GM23338 (cell line): ENCODE measurements around the gene AP3B2. TPM values are rescaled to one million over a fixed set of nuclear protein-coding genes. Genes with fewer than 3 reads are reported as not detected.
"Not testable (repeated sequence)": the region's sequence is repeated elsewhere in the genome, so short reads cannot be mapped to it uniquely, and the experiment has no call there.

Experiments used
- ATAC-seq: fragments of 200-7000 bp; cut with Tn5 transposase; 3 replicates; pipeline ENCODE4 v1.9.1; 2020
- DNase-seq: peaks from one replicate; pipeline ENCODE4 v3.0.0-alpha.2; 2015; ENCODE audit warnings: low spot score
- H2AFZ ChIP-seq: fragments of 200-600 bp; sonication (generic); 2 replicates; pipeline ENCODE4 v1.8.0; 2016; ENCODE audit warnings: antibody characterized with exemption, mild to moderate bottlenecking, moderate library complexity
- H3F3A ChIP-seq: fragments of 200-600 bp; sonication (generic); replicated peaks from 2 replicates; pipeline ENCODE4 v1.8.0; 2017; ENCODE audit warnings: antibody characterized with exemption, mixed run types, low read depth
- H3K27ac ChIP-seq: fragments of 200-600 bp; sonication (generic); 2 replicates; pipeline ENCODE4 v1.6.1; 2016; ENCODE audit warnings: low read depth
- H3K27me3 ChIP-seq: fragments of 200-600 bp; sonication (generic); 2 replicates; pipeline ENCODE4 v1.8.0; 2016; ENCODE audit warnings: mild to moderate bottlenecking, mixed run types, moderate library complexity; ENCODE audit not compliant: insufficient read depth
- H3K36me3 ChIP-seq: fragments of 200-600 bp; sonication (generic); 2 replicates; pipeline ENCODE4 v1.8.0; 2016; ENCODE audit warnings: mild to moderate bottlenecking; ENCODE audit not compliant: insufficient read depth
- H3K4me1 ChIP-seq: fragments of 200-600 bp; sonication (generic); 2 replicates; pipeline ENCODE4 v1.8.0; 2016; ENCODE audit warnings: mild to moderate bottlenecking, moderate library complexity; ENCODE audit not compliant: insufficient read depth
- H3K4me2 ChIP-seq: fragments of 200-600 bp; sonication (generic); 2 replicates; pipeline ENCODE4 v1.7.1; 2017; ENCODE audit warnings: mixed run types
- H3K4me3 ChIP-seq: fragments of 200-600 bp; sonication (generic); 2 replicates; pipeline ENCODE4 v1.6.1; 2016; ENCODE audit warnings: mixed run types
- H3K79me2 ChIP-seq: fragments of 200-600 bp; sonication (generic); replicated peaks from 2 replicates; pipeline ENCODE4 v1.8.0; 2017; ENCODE audit warnings: mild to moderate bottlenecking; ENCODE audit not compliant: insufficient read depth
- H3K9me2 ChIP-seq: fragments of 200-600 bp; sonication (generic); 2 replicates; pipeline ENCODE4 v1.8.0; 2017; ENCODE audit not compliant: insufficient read depth
- H4K20me1 ChIP-seq: fragments of 200-600 bp; sonication (generic); replicated peaks from 2 replicates; pipeline ENCODE4 v1.8.0; 2017; ENCODE audit warnings: mild to moderate bottlenecking; ENCODE audit not compliant: insufficient read depth
- H3K27ac Mint-ChIP-seq: 2 replicates; pipeline ENCODE4 v1.8.0; 2020; ENCODE audit warnings: inconsistent platforms, mild to moderate bottlenecking, moderate library complexity, mixed read lengths
- H3K27me3 Mint-ChIP-seq: 3 replicates; pipeline ENCODE4 v1.8.0; 2022; ENCODE audit warnings: low read depth, mild to moderate bottlenecking, moderate library complexity, mixed read lengths, inconsistent platforms; ENCODE audit not compliant: insufficient read depth, poor library complexity
- H3K36me3 Mint-ChIP-seq: 3 replicates; pipeline ENCODE4 v1.8.0; 2021; ENCODE audit warnings: low read depth, mild to moderate bottlenecking, inconsistent platforms, moderate library complexity, mixed read lengths
- H3K4me1 Mint-ChIP-seq: 3 replicates; pipeline ENCODE4 v1.8.0; 2020; ENCODE audit warnings: mild to moderate bottlenecking, inconsistent platforms, mixed read lengths
- H3K4me3 Mint-ChIP-seq: 3 replicates; pipeline ENCODE4 v1.8.0; 2021; ENCODE audit warnings: moderate library complexity, mild to moderate bottlenecking, inconsistent platforms, mixed read lengths
- H3K9me3 Mint-ChIP-seq: 3 replicates; pipeline ENCODE4 v1.8.0; 2020; ENCODE audit warnings: moderate library complexity, mild to moderate bottlenecking, inconsistent platforms, mixed read lengths
- CREB1 ChIP-seq: fragments of 250-450 bp; sonication (Bioruptor Pico); IDR thresholded peaks from 2 replicates; pipeline ENCODE4 v1.5.0; 2020; ENCODE audit warnings: low read depth, mild to moderate bottlenecking, moderate library complexity
- CTCF ChIP-seq, 2 experiments: fragments of 200-600 bp in 1 of 2; sonication (generic) in 1 of 2; conservative IDR thresholded peaks; 2 replicates each; pipeline versions ENCODE4 v1.5.1 to v1.6.1; 2016 to 2017; ENCODE audit warnings: antibody characterized with exemption in 2 of 2, low read depth in 2 of 2, mild to moderate bottlenecking in 2 of 2, moderate library complexity in 1 of 2
- ETS1 ChIP-seq: IDR thresholded peaks from 2 replicates; pipeline ENCODE4 v1.6.1; 2016; ENCODE audit warnings: antibody characterized with exemption
- EZH2 ChIP-seq: fragments of 200-600 bp; sonication (generic); IDR thresholded peaks from one replicate; pipeline ENCODE4 v1.8.0; 2017; ENCODE audit warnings: antibody characterized with exemption, mild to moderate bottlenecking, low read depth; ENCODE audit not compliant: unreplicated experiment
- EZH2phosphoT487 ChIP-seq: fragments of 200-600 bp; sonication (generic); IDR thresholded peaks from one replicate; pipeline ENCODE4 v1.8.1; 2018; ENCODE audit warnings: antibody characterized with exemption; ENCODE audit not compliant: unreplicated experiment
- JUNB ChIP-seq: IDR thresholded peaks from one replicate; pipeline ENCODE4 v1.6.1; 2016; ENCODE audit warnings: antibody characterized with exemption; ENCODE audit not compliant: unreplicated experiment
- NANOG ChIP-seq: IDR thresholded peaks from 2 replicates; pipeline ENCODE4 v1.6.1; 2016; ENCODE audit warnings: antibody characterized with exemption, borderline replicate concordance
- POLR2AphosphoS5 ChIP-seq: IDR thresholded peaks from 2 replicates; pipeline ENCODE4 v1.6.1; 2016; ENCODE audit warnings: antibody characterized with exemption, low read depth
- REST ChIP-seq: IDR thresholded peaks from one replicate; pipeline ENCODE4 v1.6.1; 2018; ENCODE audit warnings: antibody characterized with exemption; ENCODE audit not compliant: unreplicated experiment
- STAT1 ChIP-seq: IDR thresholded peaks from one replicate; pipeline ENCODE4 v1.6.1; 2016; ENCODE audit warnings: antibody characterized with exemption; ENCODE audit not compliant: unreplicated experiment
- ZNF114 ChIP-seq: fragments of 250-450 bp; sonication (Bioruptor Pico); IDR thresholded peaks from 2 replicates; pipeline ENCODE4 v1.5.0; 2020; ENCODE audit warnings: mild to moderate bottlenecking, moderate library complexity
- ZNF331 ChIP-seq: fragments of 250-450 bp; sonication (Bioruptor Pico); IDR thresholded peaks from 2 replicates; pipeline ENCODE4 v1.5.0; 2020; ENCODE audit warnings: low read depth, mild to moderate bottlenecking, moderate library complexity
- polyA plus RNA-seq: library from polyadenylated mRNA; unstranded; fragments of >200 nt; fragmentation: Nextera tagmentation; extraction: Ambion mirVana; gene quantifications from 2 replicates; pipeline ENCODE4 v1.2.1, GENCODE V29; 2016
- total RNA-seq: library from RNA; depleted of rRNA; stranded (reverse); fragments of >200 nt; shearing (Covaris generic); gene quantifications from 2 replicates; pipeline ENCODE4 v1.2.3, GENCODE V29; 2014

The AP3B2 gene
- total and polyA plus RNA-seq, 2 experiments from 2014 or later = 9.5 to 19.2 TPM

- not testable (repeated sequence) for H3K36me3 ChIP-seq, H3K79me2 ChIP-seq, H2AFZ ChIP-seq, H3K27ac ChIP-seq, H3K4me2 ChIP-seq, H4K20me1 ChIP-seq, H3K4me3 ChIP-seq, H3K27ac Mint-ChIP-seq, H3K4me1 ChIP-seq, H3K4me3 Mint-ChIP-seq, DNase-seq, H3K9me2 ChIP-seq, H3F3A ChIP-seq, H3K4me1 Mint-ChIP-seq, H3K9me3 Mint-ChIP-seq, H3K36me3 Mint-ChIP-seq, ATAC-seq
- H3K27me3 ChIP-seq = peaks cover 62% of the 10 kb centered on the region
- peaks cover 51% of the 10 kb centered on the region for H3K27me3 Mint-ChIP-seq
These were observed 64.5 kb downstream of the AP3B2 start for GRCh38 chr15:82644967-82645852.

- H3K36me3 Mint-ChIP-seq = no peaks in the 10 kb centered on the region
- H3K4me3 Mint-ChIP-seq = no peak overlapping the region
- H3K9me3 Mint-ChIP-seq = peaks cover 3% of the 10 kb centered on the region; the same call in 2 of the 3 replicates
- Histone ChIP-seq H3K9me2 (no peaks in the 10 kb centered on the region), H3K27ac (no peak overlapping the region), H3F3A (peaks cover 8% of the 10 kb centered on the region; the same call in 1 of the 2 replicates), H3K79me2 (no peaks in the 10 kb centered on the region), H4K20me1 (no peaks in the 10 kb centered on the region), H3K4me2 (no peak overlapping the region), H3K36me3 (no peaks in the 10 kb centered on the region), H3K27me3 (peaks cover 49% of the 10 kb centered on the region), H3K4me3 (no peak overlapping the region), H2AFZ (no peak overlapping the region), H3K4me1 (peaks cover 8% of the 10 kb centered on the region; the same call in 1 of the 2 replicates)
- ATAC-seq = no peak
- peak; percentile 23 for DNase-seq
- no peak overlapping the region for H3K27ac Mint-ChIP-seq
- peaks cover 39% of the 10 kb centered on the region for H3K27me3 Mint-ChIP-seq
- H3K4me1 Mint-ChIP-seq = peaks cover 4% of the 10 kb centered on the region
- TF ChIP-seq REST = no peak
- TF ChIP-seq JUNB = no peak
- TF ChIP-seq STAT1 = no peak
- no peak for TF ChIP-seq POLR2AphosphoS5
- TF ChIP-seq EZH2phosphoT487 = no peak
- TF ChIP-seq ZNF331 (CRISPR knock-in tag) = no peak
- TF ChIP-seq EZH2 = no peak
- TF ChIP-seq CREB1 (CRISPR knock-in tag) = no peak
- TF ChIP-seq CTCF (conservative IDR thresholded peaks at IDR 0.05; ENCODE audit: low read depth in 2 of 2) = no peak
- no peak for TF ChIP-seq ZNF114
- TF ChIP-seq ETS1 = no peak
- TF ChIP-seq NANOG = no peak
These were observed 65.7 kb downstream of the AP3B2 start for GRCh38 chr15:82643992-82644391.
